Upper lobe of left lung (tissue), 6 donors: ENCODE results near the gene TMCC3. TPM values are rescaled to one million over a fixed set of nuclear protein-coding genes. Genes with fewer than 3 reads are reported as not detected.

Experiments
- ATAC-seq, 2 donors: fragments of 200-7000 bp; cut with Tn5 transposase; one replicate each; pipeline ENCODE4 v1.9.1; 2022; ENCODE audit warnings: mild to moderate bottlenecking in 2 of 2, moderate library complexity in 2 of 2; ENCODE audit not compliant: low FRiP score in 2 of 2
- DNase-seq, 2 donors: peaks; one replicate each; pipeline ENCODE4 v3.0.0-alpha.2; 2019 to 2020
- H3K27ac ChIP-seq, 4 donors: fragments of 200-600 bp; sonication (generic); one replicate each; pipeline ENCODE4 v1.5.1; 2016 to 2019
- H3K27me3 ChIP-seq, 4 donors: fragments of 200-600 bp; sonication (generic); one replicate each; pipeline ENCODE4 v1.5.1; 2017 to 2019
- H3K36me3 ChIP-seq, 4 donors: fragments of 200-600 bp; sonication (generic); one replicate each; pipeline ENCODE4 v1.5.1; 2016 to 2019
- H3K4me1 ChIP-seq, 4 donors: fragments of 200-600 bp; sonication (generic); one replicate each; pipeline ENCODE4 v1.5.1; 2018 to 2019
- H3K4me3 ChIP-seq, 4 donors: fragments of 200-600 bp; sonication (generic); one replicate each; pipeline ENCODE4 v1.5.1; 2017 to 2019; ENCODE audit warnings: mild to moderate bottlenecking in 2 of 4, moderate library complexity in 1 of 4
- H3K9me3 ChIP-seq, 4 donors: fragments of 200-600 bp; sonication (generic); one replicate each; pipeline ENCODE4 v1.5.1; 2018 to 2019
- CTCF ChIP-seq, 6 experiments: fragments of 450-650 bp in 4 of 6; fragments of 200-600 bp in 2 of 6; sonication (generic) in 2 of 6; IDR thresholded peaks; one replicate each; pipeline ENCODE4 v1.5.1; 2016 to 2019; ENCODE audit warnings: antibody characterized with exemption in 6 of 6
- EP300 ChIP-seq, 4 donors: sonication (generic); formaldehyde crosslinking; IDR thresholded peaks; one replicate each; pipeline ENCODE4 v1.5.1; 2017; ENCODE audit warnings: antibody characterized with exemption in 4 of 4, control low read depth in 2 of 4
- POLR2A ChIP-seq, 4 donors: fragments of 450-650 bp; IDR thresholded peaks; one replicate each; pipeline ENCODE4 v1.5.1; 2016 to 2017; ENCODE audit warnings: antibody characterized with exemption in 4 of 4, mild to moderate bottlenecking in 2 of 4
- POLR2AphosphoS5 ChIP-seq, 2 donors: sonication (generic); formaldehyde crosslinking; IDR thresholded peaks; one replicate each; pipeline ENCODE4 v1.5.1; 2017; ENCODE audit warnings: antibody characterized with exemption in 2 of 2
- WGBS, 2 donors: methylation state at CpG; one replicate each; pipeline ENCODE4 v1.1.5; 2017 to 2018; 5-methylcytosine and 5-hydroxymethylcytosine counted together
- total RNA-seq, 6 donors: library from RNA; depleted of rRNA in 4 of 6; stranded (reverse); fragments of >200 nt in 4 of 6; gene quantifications; one replicate each; pipeline versions ENCODE4 v1.1.0 to v1.2.1, GENCODE V29; 2016 to 2021
- donor health status: DM: no; HTN: no; CAD: no; lungs with moderate emphysema.
- donor health status: DM: no; HTN: yes; CAD: no; lungs with severe emphysema.

Gene TMCC3
- total RNA-seq, 6 donors from 2014 or later = 5.4 to 17.4 (median 12.7) TPM

- Histone ChIP-seq H3K4me3 (no peak overlapping the region), H3K27ac (peak overlapping the region in 2 of 4 donors; percentile 35 to 77), H3K27me3 (no peaks in the 10 kb centered on the region), H3K9me3 (no peaks in the 10 kb centered on the region), H3K36me3 (no peaks in the 10 kb centered on the region), H3K4me1 (peaks cover 7 to 20% (median 15%) of the 10 kb centered on the region in 4 donors)
- DNase-seq (no peak), ATAC-seq (no peak)
- no peak for TF ChIP-seq POLR2A (IDR thresholded peaks at IDR 0.05)
- no peak for TF ChIP-seq CTCF (IDR thresholded peaks at IDR 0.05)
- TF ChIP-seq POLR2AphosphoS5 (IDR thresholded peaks at IDR 0.05) = no peak
- TF ChIP-seq EP300 (IDR thresholded peaks at IDR 0.05) = no peak
- 91 to 93% methylated on average over 7 of the region's 7 CpGs for WGBS, 2 donors
Observed at GRCh38 chr12:94641283-94641682, 9.1 kb downstream of the TMCC3 start.

- H3K27ac ChIP-seq = peak overlapping the region; percentile 36 to 77 (median 58)
- H3K4me3 ChIP-seq = no peak overlapping the region
- WGBS, 2 donors = 65 to 70% methylated on average over 10 of the region's 10 CpGs
- H3K9me3 ChIP-seq = no peaks in the 10 kb centered on the region
- H3K4me1 ChIP-seq = peaks cover 7 to 19% (median 15%) of the 10 kb centered on the region in 4 donors
- no peaks in the 10 kb centered on the region for H3K27me3 ChIP-seq
- TF ChIP-seq EP300 (IDR thresholded peaks at IDR 0.05) = peak in 1 of 4 donors; percentile 55
- peak; percentile 47 to 67 for TF ChIP-seq POLR2AphosphoS5 (IDR thresholded peaks at IDR 0.05)
- no peak for TF ChIP-seq POLR2A (IDR thresholded peaks at IDR 0.05)
- no peaks in the 10 kb centered on the region for H3K36me3 ChIP-seq
- peak in 1 of 2 donors; percentile 58 for DNase-seq
- peak; percentile 15 to 71 for ATAC-seq
Observed at GRCh38 chr12:94640134-94640928, 10.0 kb downstream of the TMCC3 start.

GRCh38 chr12:94638521-94638920, 11.8 kb downstream of the TMCC3 start:
- Histone ChIP-seq H3K27ac (no peak overlapping the region), H3K9me3 (no peaks in the 10 kb centered on the region), H3K4me1 (peaks cover 1 to 8% (median 3%) of the 10 kb centered on the region in 4 donors), H3K36me3 (no peaks in the 10 kb centered on the region), H3K4me3 (no peak overlapping the region), H3K27me3 (no peaks in the 10 kb centered on the region)
- DNase-seq (no peak), ATAC-seq (no peak)
- TF ChIP-seq EP300 (IDR thresholded peaks at IDR 0.05) (no peak), POLR2AphosphoS5 (IDR thresholded peaks at IDR 0.05) (no peak), POLR2A (IDR thresholded peaks at IDR 0.05) (no peak), CTCF (IDR thresholded peaks at IDR 0.05) (no peak)
- 52 to 83% methylated on average over 1 of the region's 1 CpG for WGBS, 2 donors

GRCh38 chr12:94637390-94638113, 12.8 kb downstream of the TMCC3 start:
- DNase-seq (no peak), ATAC-seq (no peak)
- WGBS, 2 donors = 94 to 96% methylated on average over 4 of the region's 4 CpGs
- H3K4me1 ChIP-seq = peaks cover 0 to 4% (median 1%) of the 10 kb centered on the region in 4 donors
- H3K27me3 ChIP-seq = no peaks in the 10 kb centered on the region
- H3K36me3 ChIP-seq = no peaks in the 10 kb centered on the region
- TF ChIP-seq POLR2A (IDR thresholded peaks at IDR 0.05) (no peak), POLR2AphosphoS5 (IDR thresholded peaks at IDR 0.05) (no peak), EP300 (IDR thresholded peaks at IDR 0.05) (no peak), CTCF (IDR thresholded peaks at IDR 0.05) (no peak)
- no peak overlapping the region for H3K27ac ChIP-seq
- H3K4me3 ChIP-seq = no peak overlapping the region
- no peaks in the 10 kb centered on the region for H3K9me3 ChIP-seq

GRCh38 chr12:94636462-94637085, 13.8 kb downstream of the TMCC3 start:
- WGBS, 2 donors = 93 to 99% methylated on average over 3 of the region's 3 CpGs
- H3K4me3 ChIP-seq = no peak overlapping the region
- no peaks in the 10 kb centered on the region for H3K9me3 ChIP-seq
- DNase-seq (no peak), ATAC-seq (no peak)
- peaks cover 0 to 4% (median 1%) of the 10 kb centered on the region in 4 donors for H3K4me1 ChIP-seq
- TF ChIP-seq CTCF (IDR thresholded peaks at IDR 0.05) = no peak
- no peak for TF ChIP-seq POLR2AphosphoS5 (IDR thresholded peaks at IDR 0.05)
- TF ChIP-seq POLR2A (IDR thresholded peaks at IDR 0.05) = no peak
- no peak for TF ChIP-seq EP300 (IDR thresholded peaks at IDR 0.05)
- no peak overlapping the region for H3K27ac ChIP-seq
- H3K27me3 ChIP-seq = no peaks in the 10 kb centered on the region
- no peaks in the 10 kb centered on the region for H3K36me3 ChIP-seq
